Thoracic aorta (tissue), 2 donors: ENCODE measurements around the gene CTAG1B. TPM values are rescaled to one million over a fixed set of nuclear protein-coding genes. Genes with fewer than 3 reads are reported as not detected.
"Not testable (repeated sequence)": the region's sequence is repeated elsewhere in the genome, so short reads cannot be mapped to it uniquely, and the experiment has no call there.

ENCODE experiments used
- ATAC-seq: fragments of 150-250 bp; one replicate; pipeline ENCODE4 v1.8.0; 2017; ENCODE audit warnings: low read depth; ENCODE audit not compliant: insufficient number of reproducible peaks, low FRiP score
- DNase-seq: peaks from one replicate; pipeline ENCODE4 v3.0.0-alpha.2; 2020; ENCODE audit warnings: low spot score
- H3K27ac ChIP-seq, 2 donors: fragments of 200-600 bp; sonication (generic); 1 replicate in 1 of 2; 2 replicates in 1 of 2; pipeline ENCODE4 v1.5.1; 2016; ENCODE audit warnings: mild to moderate bottlenecking in 2 of 2, moderate library complexity in 2 of 2
- H3K27me3 ChIP-seq: fragments of 200-600 bp; sonication (generic); replicated peaks from 2 replicates; pipeline ENCODE4 v1.6.0; 2016; ENCODE audit warnings: mild to moderate bottlenecking; ENCODE audit not compliant: insufficient read depth
- H3K36me3 ChIP-seq: fragments of 200-600 bp; sonication (generic); one replicate; pipeline ENCODE4 v1.5.1; 2016
- H3K4me1 ChIP-seq, 2 donors: fragments of 200-600 bp; sonication (generic); 1 replicate in 1 of 2; 2 replicates in 1 of 2; pipeline versions ENCODE4 v1.5.1 to v1.6.0; 2016; ENCODE audit warnings: low read depth in 2 of 2, mild to moderate bottlenecking in 1 of 2; ENCODE audit not compliant: control insufficient read depth in 1 of 2
- H3K4me3 ChIP-seq: fragments of 200-600 bp; sonication (generic); 2 replicates; pipeline ENCODE4 v1.5.1; 2016; ENCODE audit warnings: mild to moderate bottlenecking
- H3K9me3 ChIP-seq: fragments of 200-600 bp; sonication (generic); 2 replicates; pipeline ENCODE4 v1.5.1; 2016
- total RNA-seq, 2 donors: library from RNA; depleted of rRNA; stranded (reverse); fragments of >200 nt; gene quantifications; one replicate each; pipeline versions ENCODE4 v1.1.0 to v1.2.3, GENCODE V29; 2016
- TF ChIP-seq, protein P1 (sequence below): fragments of 200-600 bp; sonication (generic); IDR thresholded peaks from one replicate; pipeline ENCODE4 v1.5.1; 2019; ENCODE audit warnings: antibody characterized with exemption

The CTAG1B gene
- total RNA-seq, 2 donors from 2014 or later = not detected

DNA sequence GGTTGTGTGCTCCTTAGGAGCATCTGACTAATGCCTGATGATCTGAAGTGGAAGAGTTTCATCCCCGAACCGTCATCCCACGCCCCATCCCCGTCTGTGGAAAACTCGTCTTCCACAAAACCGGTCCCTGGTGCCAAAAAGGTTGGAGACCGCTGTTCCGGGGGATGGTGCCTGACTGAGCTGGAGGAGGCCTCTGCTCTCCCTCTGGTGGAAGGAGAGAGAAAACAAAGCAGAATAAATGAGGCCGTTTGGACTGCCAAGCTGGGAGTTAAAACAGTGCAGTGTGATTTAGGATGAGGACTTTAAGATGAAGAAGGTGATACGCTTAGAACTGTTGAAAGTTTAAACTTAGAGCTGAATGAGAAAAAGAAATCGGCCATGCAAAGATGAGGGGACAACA lies 14.6 kb upstream of the CTAG1B start:
- not testable (repeated sequence) for H3K9me3 ChIP-seq, H3K27ac ChIP-seq, H3K36me3 ChIP-seq, H3K4me1 ChIP-seq, ATAC-seq, H3K27me3 ChIP-seq, DNase-seq, H3K4me3 ChIP-seq

DNA sequence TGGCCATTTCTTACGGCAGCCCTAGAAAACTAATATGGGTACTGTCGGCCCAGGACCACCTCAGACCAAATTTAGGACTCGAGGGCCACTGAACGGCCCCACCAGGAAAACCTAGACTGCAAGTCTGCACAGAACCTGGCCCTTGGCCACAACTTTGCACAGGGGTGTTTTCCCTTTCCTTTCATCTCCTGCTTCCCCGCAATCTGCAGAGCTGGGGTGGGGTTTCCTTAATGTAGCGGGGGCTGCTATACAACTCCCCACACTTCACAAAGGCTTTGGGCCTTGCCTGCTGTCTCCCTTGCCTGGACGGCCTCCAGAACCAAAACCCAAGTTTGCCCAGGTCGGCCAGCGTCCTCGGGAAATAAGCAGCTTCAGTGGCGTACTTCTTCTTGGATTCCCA lies 11.9 kb upstream of the CTAG1B start:
- not testable (repeated sequence) for H3K27ac ChIP-seq, H3K27me3 ChIP-seq, H3K4me3 ChIP-seq, ATAC-seq, H3K36me3 ChIP-seq, H3K9me3 ChIP-seq, DNase-seq, H3K4me1 ChIP-seq

DNA sequence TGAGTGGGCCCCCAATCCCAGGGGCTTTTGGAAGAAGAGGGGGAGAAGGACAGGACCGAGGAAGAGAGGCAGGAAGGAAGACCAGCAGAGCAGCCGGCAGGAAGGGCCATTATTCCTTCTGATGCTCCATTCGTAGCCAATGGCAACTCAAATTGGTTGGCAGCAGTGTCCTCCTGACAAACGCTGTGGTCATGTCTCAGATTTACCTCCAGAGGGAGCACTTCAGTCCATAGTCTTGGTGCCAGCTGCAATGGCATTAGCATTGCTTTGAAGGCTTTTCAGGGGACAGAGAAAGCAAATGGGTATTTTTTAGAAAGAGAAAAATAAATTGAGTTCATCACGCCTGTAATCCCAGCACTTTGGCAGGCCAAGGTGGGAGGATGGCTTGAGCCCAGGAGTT lies 9.9 kb upstream of the CTAG1B start:
- H3K4me1 ChIP-seq, DNase-seq, H3K27me3 ChIP-seq, H3K36me3 ChIP-seq, H3K4me3 ChIP-seq, H3K9me3 ChIP-seq, ATAC-seq, H3K27ac ChIP-seq: not testable (repeated sequence)

DNA sequence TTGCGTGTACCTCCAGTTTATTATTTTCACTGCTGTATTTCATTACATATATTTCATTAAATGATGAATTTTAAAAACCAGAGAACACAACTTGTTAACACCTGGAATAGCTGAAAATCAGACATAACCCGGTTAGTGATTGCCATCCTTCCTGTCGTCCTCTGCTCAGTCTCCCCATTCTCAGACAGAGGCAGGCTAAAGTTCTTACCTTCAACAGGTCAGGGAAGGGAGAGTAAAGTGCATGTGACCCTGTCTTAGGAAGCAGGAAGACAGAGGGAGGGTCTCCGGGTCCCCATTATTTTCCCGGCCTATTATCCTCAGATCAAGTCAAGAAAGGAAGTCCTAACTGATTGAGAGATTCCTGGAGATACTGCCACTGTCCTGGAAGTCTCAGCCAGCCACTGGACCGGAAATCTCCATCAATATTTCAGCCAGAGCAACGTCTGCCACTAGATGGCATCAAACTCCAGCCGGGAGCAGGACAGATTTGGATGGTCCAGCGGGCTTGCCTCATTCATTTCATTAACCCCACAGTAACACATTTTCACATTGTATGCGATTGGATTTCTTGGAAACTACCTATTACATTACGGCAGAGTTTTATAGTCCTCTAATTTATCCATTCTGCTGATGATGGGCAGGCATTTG lies 1.8 kb upstream of the CTAG1B start:
- not testable (repeated sequence) for H3K27ac ChIP-seq, H3K4me3 ChIP-seq, H3K27me3 ChIP-seq, H3K36me3 ChIP-seq, H3K9me3 ChIP-seq, DNase-seq, H3K4me1 ChIP-seq, ATAC-seq

DNA sequence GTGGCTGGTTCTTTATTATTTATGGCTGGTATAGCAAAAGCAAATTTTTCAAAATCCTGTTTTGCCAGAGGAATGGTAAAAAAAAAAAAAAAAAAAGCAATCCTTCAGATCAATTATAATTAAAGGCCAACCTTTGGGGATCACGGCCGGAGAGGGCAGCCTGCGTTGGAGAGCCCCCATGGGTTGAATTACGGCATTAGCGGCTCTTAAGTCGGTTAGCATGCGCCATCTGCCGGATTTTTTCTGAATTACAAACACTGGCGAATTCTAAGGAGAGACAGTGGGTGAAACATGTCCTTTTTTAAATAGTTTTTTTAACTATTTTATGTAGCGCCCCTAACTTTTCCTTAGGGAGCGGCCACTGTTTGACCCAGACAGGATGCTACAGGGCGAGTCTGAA lies 5.5 kb downstream of the CTAG1B start:
- not testable (repeated sequence) for H3K27me3 ChIP-seq, H3K4me1 ChIP-seq, ATAC-seq, H3K4me3 ChIP-seq, H3K36me3 ChIP-seq, H3K27ac ChIP-seq, DNase-seq, H3K9me3 ChIP-seq

DNA sequence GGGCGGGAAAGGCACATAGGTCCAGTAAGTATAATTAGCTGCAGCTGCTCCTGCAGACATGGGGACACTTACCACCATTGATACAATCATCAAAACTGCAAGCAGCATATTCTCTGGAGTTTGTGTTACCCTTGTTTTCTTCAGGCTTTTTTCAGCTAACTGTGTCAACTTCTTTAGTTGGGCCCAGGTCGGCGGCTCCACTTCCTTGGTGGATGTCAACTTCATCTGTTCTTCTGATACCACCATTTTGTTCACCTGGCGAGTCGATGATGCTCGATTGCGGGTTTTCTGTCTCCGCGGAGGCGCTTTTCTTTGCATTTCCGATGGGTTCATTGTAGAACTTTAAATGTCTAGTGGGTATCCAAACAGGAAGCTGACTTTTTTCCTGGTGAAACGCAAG lies 7.9 kb downstream of the CTAG1B start:
- not testable (repeated sequence) for H3K4me3 ChIP-seq, DNase-seq, ATAC-seq

DNA sequence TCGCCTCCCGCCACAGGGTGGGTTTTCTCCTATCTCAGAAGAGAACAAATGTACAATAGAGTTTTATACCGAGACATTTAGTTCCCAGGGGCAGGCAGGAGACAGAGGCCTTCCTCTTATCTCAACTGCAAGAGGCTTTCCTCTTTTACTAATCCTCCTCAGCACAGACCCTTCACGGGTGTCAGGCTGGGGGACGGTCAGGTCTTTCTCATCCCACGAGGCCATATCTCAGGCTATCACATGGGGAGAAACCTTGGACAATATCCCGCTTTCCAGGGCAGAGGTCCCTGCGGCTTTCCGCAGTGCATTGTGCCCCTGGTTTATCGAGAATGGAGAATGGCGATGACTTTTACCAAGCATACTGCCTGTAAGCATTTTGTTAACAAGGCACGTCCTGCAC lies 10.3 kb downstream of the CTAG1B start:
- H3K36me3 ChIP-seq, H3K27me3 ChIP-seq, DNase-seq, H3K4me3 ChIP-seq, H3K9me3 ChIP-seq, H3K4me1 ChIP-seq, ATAC-seq, H3K27ac ChIP-seq: not testable (repeated sequence)

More for the DNA sequence above, 7.9 kb downstream of the CTAG1B start:
- H3K4me1 ChIP-seq, H3K36me3 ChIP-seq, H3K27ac ChIP-seq, H3K27me3 ChIP-seq, H3K9me3 ChIP-seq: not testable (repeated sequence)

DNA sequence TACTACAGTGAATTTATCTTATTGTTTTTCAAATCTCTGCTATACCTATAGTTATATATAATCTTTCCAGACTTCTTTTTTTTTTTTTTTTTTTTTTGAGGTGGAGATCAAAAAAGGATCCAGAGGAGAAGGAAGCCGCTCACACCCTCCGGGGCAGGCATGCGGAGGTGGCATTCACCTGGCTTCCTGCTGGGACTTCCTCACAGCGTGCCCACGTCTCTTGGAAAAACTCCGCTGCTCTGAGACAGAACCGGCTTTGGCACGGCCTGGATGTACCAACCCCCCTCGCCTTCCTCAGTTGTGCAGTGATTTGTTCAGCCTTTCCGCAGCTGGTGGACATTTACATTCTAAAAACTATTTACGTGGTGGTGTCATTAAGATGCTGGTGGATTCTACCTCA lies 11.1 kb downstream of the CTAG1B start:
- not testable (repeated sequence) for H3K9me3 ChIP-seq, H3K4me3 ChIP-seq, H3K27me3 ChIP-seq, ATAC-seq, H3K27ac ChIP-seq, H3K36me3 ChIP-seq, DNase-seq
- H3K4me1 ChIP-seq = peaks cover 0 to 11% of the 10 kb centered on the region in 2 donors

DNA sequence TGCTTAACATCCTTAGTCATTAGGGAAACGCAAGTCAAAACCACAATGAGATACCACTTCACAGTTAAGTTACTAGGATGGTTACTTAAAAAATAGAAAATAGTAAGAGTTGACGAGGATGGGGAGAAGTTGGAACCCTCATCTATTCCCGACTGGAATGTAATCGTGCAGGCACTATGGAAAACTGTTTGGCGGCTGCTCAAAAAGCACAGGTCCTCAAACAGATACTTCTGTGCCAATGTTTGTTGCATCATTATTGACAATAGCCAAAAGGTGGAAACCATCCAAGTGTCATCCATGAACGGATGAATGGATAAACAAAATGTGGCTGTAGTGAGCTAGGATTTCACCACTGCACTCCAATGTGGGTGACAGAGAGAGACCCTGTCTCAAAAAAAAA lies 11.7 kb downstream of the CTAG1B start:
- ATAC-seq (no peak), DNase-seq (no peak)
- Histone ChIP-seq H3K27me3 (no peaks in the 10 kb centered on the region), H3K4me1 (peaks cover 0 to 11% of the 10 kb centered on the region in 2 donors), H3K36me3 (no peaks in the 10 kb centered on the region), H3K4me3 (no peak overlapping the region), H3K27ac (no peak overlapping the region), H3K9me3 (no peaks in the 10 kb centered on the region)
- TF ChIP-seq, protein P1, sequence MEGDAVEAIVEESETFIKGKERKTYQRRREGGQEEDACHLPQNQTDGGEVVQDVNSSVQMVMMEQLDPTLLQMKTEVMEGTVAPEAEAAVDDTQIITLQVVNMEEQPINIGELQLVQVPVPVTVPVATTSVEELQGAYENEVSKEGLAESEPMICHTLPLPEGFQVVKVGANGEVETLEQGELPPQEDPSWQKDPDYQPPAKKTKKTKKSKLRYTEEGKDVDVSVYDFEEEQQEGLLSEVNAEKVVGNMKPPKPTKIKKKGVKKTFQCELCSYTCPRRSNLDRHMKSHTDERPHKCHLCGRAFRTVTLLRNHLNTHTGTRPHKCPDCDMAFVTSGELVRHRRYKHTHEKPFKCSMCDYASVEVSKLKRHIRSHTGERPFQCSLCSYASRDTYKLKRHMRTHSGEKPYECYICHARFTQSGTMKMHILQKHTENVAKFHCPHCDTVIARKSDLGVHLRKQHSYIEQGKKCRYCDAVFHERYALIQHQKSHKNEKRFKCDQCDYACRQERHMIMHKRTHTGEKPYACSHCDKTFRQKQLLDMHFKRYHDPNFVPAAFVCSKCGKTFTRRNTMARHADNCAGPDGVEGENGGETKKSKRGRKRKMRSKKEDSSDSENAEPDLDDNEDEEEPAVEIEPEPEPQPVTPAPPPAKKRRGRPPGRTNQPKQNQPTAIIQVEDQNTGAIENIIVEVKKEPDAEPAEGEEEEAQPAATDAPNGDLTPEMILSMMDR = no peak
